Activated naive CD4-positive, alpha-beta T cell (primary cell): ENCODE data around the gene CMTM8.

Experiments
- DNase-seq, 4 experiments: peaks; one replicate each; lab custom pipeline; 2025; lab: John Stamatoyannopoulos, UW

CMTM8 gene

GRCh38 chr3:32307591-32307990 is 69.1 kb downstream of the CMTM8 start:
- no peak for DNase-seq

- DNase-seq, result no peak
Measured at GRCh38 chr3:32308378-32308777, 69.9 kb downstream of the CMTM8 start.

- no peak for DNase-seq
Measured at GRCh38 chr3:32309654-32310242, 71.3 kb downstream of the CMTM8 start.

- no peak for DNase-seq
Measured at GRCh38 chr3:32310336-32310735, 71.9 kb downstream of the CMTM8 start.

GRCh38 chr3:32310918-32311839 is 72.7 kb downstream of the CMTM8 start:
- DNase-seq, result no peak

GRCh38 chr3:32312251-32312650 is 73.8 kb downstream of the CMTM8 start:
- no peak for DNase-seq

GRCh38 chr3:32313169-32313568 is 74.7 kb downstream of the CMTM8 start:
- DNase-seq, result no peak

GRCh38 chr3:32313723-32314473 is 75.4 kb downstream of the CMTM8 start:
- DNase-seq, result no peak

- DNase-seq, result no peak
Measured at GRCh38 chr3:32315441-32315840, 77.0 kb downstream of the CMTM8 start.

GRCh38 chr3:32316319-32316718 is 77.8 kb downstream of the CMTM8 start:
- DNase-seq, result no peak

GRCh38 chr3:32316976-32317375 is 78.5 kb downstream of the CMTM8 start:
- no peak for DNase-seq

GRCh38 chr3:32319607-32320006 is 81.1 kb downstream of the CMTM8 start:
- DNase-seq, result no peak

- no peak for DNase-seq
Measured at GRCh38 chr3:32320080-32320479, 81.6 kb downstream of the CMTM8 start.

- no peak for DNase-seq
Measured at GRCh38 chr3:32321095-32321790, 82.8 kb downstream of the CMTM8 start.

GRCh38 chr3:32322311-32322710 is 83.8 kb downstream of the CMTM8 start:
- no peak for DNase-seq

GRCh38 chr3:32323604-32324003 is 85.1 kb downstream of the CMTM8 start:
- no peak for DNase-seq

GRCh38 chr3:32325201-32325600 is 86.7 kb downstream of the CMTM8 start:
- DNase-seq, result no peak

GRCh38 chr3:32325927-32326326 is 87.4 kb downstream of the CMTM8 start:
- no peak for DNase-seq

- DNase-seq, result no peak
Measured at GRCh38 chr3:32326795-32327194, 88.3 kb downstream of the CMTM8 start.

GRCh38 chr3:32334675-32335074 is 96.2 kb downstream of the CMTM8 start:
- peak in 2 of 4 experiments; percentile 41 to 60 for DNase-seq

- peak in 1 of 4 experiments; percentile 8 for DNase-seq
Measured at GRCh38 chr3:32335365-32336112, 97.1 kb downstream of the CMTM8 start.
